GM19372 (cell line): ENCODE data around the gene PIGB.
A peak's percentile ranks its signal among the peaks of the same experiment; 100 is the strongest.
"Not testable (repeated sequence)": the region's sequence is repeated elsewhere in the genome, so short reads cannot be mapped to it uniquely, and the experiment has no call there.

Source experiments
- ATAC-seq: cut with Tn5 transposase; IDR thresholded peaks from one replicate; pipeline ENCODE4 v1.9.1; 2021; ENCODE audit warnings: mild to moderate bottlenecking, low read depth, moderate library complexity; ENCODE audit not compliant: unreplicated experiment

PIGB gene

GRCh38 chr15:55318588-55319494 lies at the start of gene PIGB, which contains the start of gene PIGBOS1:
PIGB (plus strand) TSS chr15:55319222; CDS start chr15:55319251, 29 bp downstream.
PIGBOS1 (minus strand) TSS chr15:55319123; CDS start chr15:55317792, 1,331 bp downstream.
- peak; percentile 89 for ATAC-seq

GRCh38 chr15:55270291-55270690 lies 48.7 kb upstream of the PIGB start:
- ATAC-seq = no peak

GRCh38 chr15:55276324-55276723 lies 42.7 kb upstream of the PIGB start:
- ATAC-seq = no peak

GRCh38 chr15:55277116-55277564 lies 41.9 kb upstream of the PIGB start:
- peak; percentile 45 for ATAC-seq

- no peak for ATAC-seq
Observed at GRCh38 chr15:55277715-55278114, 41.3 kb upstream of the PIGB start.

- ATAC-seq = no peak
Observed at GRCh38 chr15:55279100-55279745, 39.8 kb upstream of the PIGB start.

- ATAC-seq = peak; percentile 73
Observed at GRCh38 chr15:55279746-55280351, 39.2 kb upstream of the PIGB start.

- ATAC-seq = not testable (repeated sequence)
Observed at GRCh38 chr15:55280589-55280988, 38.4 kb upstream of the PIGB start.

GRCh38 chr15:55281517-55282228 lies 37.3 kb upstream of the PIGB start:
- no peak for ATAC-seq

GRCh38 chr15:55282284-55282833 lies 36.7 kb upstream of the PIGB start:
- ATAC-seq = no peak

GRCh38 chr15:55283379-55284147 lies 35.5 kb upstream of the PIGB start:
- no peak for ATAC-seq

GRCh38 chr15:55284426-55284825 lies 34.6 kb upstream of the PIGB start:
- ATAC-seq = no peak

GRCh38 chr15:55286442-55287189 lies 32.4 kb upstream of the PIGB start:
- ATAC-seq = not testable (repeated sequence)

GRCh38 chr15:55288006-55288717 lies 30.9 kb upstream of the PIGB start:
- no peak for ATAC-seq

- ATAC-seq = peak; percentile 38
Observed at GRCh38 chr15:55289011-55289745, 29.8 kb upstream of the PIGB start.

- peak; percentile 59 for ATAC-seq
Observed at GRCh38 chr15:55289746-55290527, 29.1 kb upstream of the PIGB start, which contains the start of gene RAB27A. RAB27A (minus strand) TSS chr15:55289813; CDS start chr15:55234934, 54,879 bp downstream.
